HG03159 (cell line): Measurements from ENCODE around the gene MAP4K2.

Source experiments
- ATAC-seq: cut with Tn5 transposase; IDR thresholded peaks from one replicate; pipeline ENCODE4 v1.9.1; 2021; ENCODE audit warnings: mild to moderate bottlenecking, moderate library complexity; ENCODE audit not compliant: unreplicated experiment

The MAP4K2 gene

GRCh38 chr11:64742087-64742888 lies 60.7 kb downstream of the MAP4K2 start:
- no peak for ATAC-seq

GRCh38 chr11:64741375-64742086 lies 61.5 kb downstream of the MAP4K2 start:
- no peak for ATAC-seq

- no peak for ATAC-seq
Observed at GRCh38 chr11:64739871-64740270, 63.1 kb downstream of the MAP4K2 start.

- ATAC-seq = no peak
Observed at GRCh38 chr11:64736654-64737053, 66.4 kb downstream of the MAP4K2 start.

- no peak for ATAC-seq
Observed at GRCh38 chr11:64735725-64736259, 67.2 kb downstream of the MAP4K2 start.
